SK-N-SH (cell line): ENCODE measurements around the gene SOX9. TPM values are rescaled to one million over a fixed set of nuclear protein-coding genes. Genes with fewer than 3 reads are reported as not detected.

Experiments
- CTCF ChIA-PET: fragments of 300-600, 350-600 bp; formaldehyde crosslinking; extraction: SDS; loops from one replicate; lab custom pipeline; 2021; lab: Yijun Ruan, JAX
- POLR2A ChIA-PET: fragments of 350-600 bp; sonication (Branson Sonifier 250); formaldehyde crosslinking; extraction: SDS; loops from one replicate; lab custom pipeline; 2020; ENCODE audit warnings: antibody characterized with exemption, inconsistent platforms; lab: Yijun Ruan, JAX
- DNase-seq: peaks from one replicate; pipeline ENCODE4 v3.0.0; 2012
- H2AFZ ChIP-seq: fragments of 200-600 bp; sonication (generic); 2 replicates; pipeline ENCODE4 v1.8.1; 2016; ENCODE audit warnings: antibody characterized with exemption, mild to moderate bottlenecking, low read depth
- H3F3A ChIP-seq: fragments of 200-600 bp; sonication (generic); replicated peaks from 2 replicates; pipeline ENCODE3; 2016; ENCODE audit warnings: antibody characterized with exemption, mild to moderate bottlenecking; ENCODE audit not compliant: insufficient read depth
- H3K27ac ChIP-seq, 2 experiments: fragments of 200-500 bp in 1 of 2; fragments of 200-600 bp in 1 of 2; sonication (Bioruptor generic) in 1 of 2; sonication (generic), shearing (Covaris generic) in 1 of 2; 2 replicates each; pipeline versions ENCODE4 v1.5.1 to v1.6.1; 2014 to 2016; ENCODE audit warnings: low read depth in 2 of 2, inconsistent platforms in 1 of 2, low read length in 1 of 2, mild to moderate bottlenecking in 1 of 2, mixed read lengths in 1 of 2
- H3K27me3 ChIP-seq: fragments of 200-600 bp; sonication (generic), shearing (Covaris generic); 2 replicates; pipeline ENCODE4 v1.6.1; 2016; ENCODE audit warnings: mixed run types; ENCODE audit not compliant: insufficient read depth
- H3K36me3 ChIP-seq, 2 experiments: fragments of 200-500 bp in 1 of 2; fragments of 200-600 bp in 1 of 2; sonication (Bioruptor generic) in 1 of 2; sonication (generic) in 1 of 2; replicated peaks in 1 of 2; 2 replicates each; pipeline versions ENCODE3 to v1.5.1; 2014 to 2016; ENCODE audit warnings: low read length in 1 of 2, mild to moderate bottlenecking in 1 of 2; ENCODE audit not compliant: insufficient read depth in 2 of 2, control insufficient read depth in 1 of 2
- H3K4me1 ChIP-seq, 2 experiments: fragments of 200-500 bp in 1 of 2; fragments of 200-600 bp in 1 of 2; sonication (Bioruptor generic) in 1 of 2; sonication (generic), shearing (Covaris generic) in 1 of 2; 2 replicates each; pipeline versions ENCODE4 v1.5.1 to v1.6.1; 2014 to 2016; ENCODE audit warnings: low read depth in 1 of 2, low read length in 1 of 2, mixed run types in 1 of 2; ENCODE audit not compliant: insufficient read depth in 2 of 2, control insufficient read depth in 1 of 2
- H3K4me2 ChIP-seq: fragments of 200-600 bp; sonication (generic), shearing (Covaris generic); 2 replicates; pipeline ENCODE4 v1.6.1; 2017; ENCODE audit warnings: mixed run types
- H3K4me3 ChIP-seq, 2 experiments: fragments of 200-500 bp in 1 of 2; fragments of 200-600 bp in 1 of 2; sonication (Bioruptor generic) in 1 of 2; sonication (generic), shearing (Covaris generic) in 1 of 2; 2 replicates each; pipeline versions ENCODE4 v1.5.1 to v1.8.1; 2014 to 2016; ENCODE audit warnings: low read depth in 2 of 2, inconsistent platforms in 1 of 2, low read length in 1 of 2, mild to moderate bottlenecking in 1 of 2, mixed read lengths in 1 of 2, moderate library complexity in 1 of 2
- H3K79me2 ChIP-seq: fragments of 200-600 bp; sonication (generic); 2 replicates; pipeline ENCODE4 v1.8.1; 2017; ENCODE audit warnings: mild to moderate bottlenecking; ENCODE audit not compliant: insufficient read depth
- H3K9ac ChIP-seq: fragments of 200-600 bp; sonication (generic); 2 replicates; pipeline ENCODE4 v1.6.1; 2017; ENCODE audit warnings: mixed run types
- H3K9me2 ChIP-seq: fragments of 200-600 bp; sonication (generic); 2 replicates; pipeline ENCODE4 v1.6.1; 2017; ENCODE audit warnings: mixed run types
- H3K9me3 ChIP-seq: fragments of 200-600 bp; sonication (generic); 2 replicates; pipeline ENCODE4 v1.6.1; 2017; ENCODE audit warnings: mixed run types, mild to moderate bottlenecking, moderate library complexity
- H4K20me1 ChIP-seq: fragments of 200-600 bp; sonication (generic); 2 replicates; pipeline ENCODE4 v1.6.1; 2017; ENCODE audit warnings: mild to moderate bottlenecking, mixed run types; ENCODE audit not compliant: insufficient read depth
- CHD2 ChIP-seq: fragments of 150-350 bp; IDR thresholded peaks from 2 replicates; pipeline ENCODE4 v1.6.1; 2018; ENCODE audit warnings: low read length; ENCODE audit not compliant: partially characterized antibody
- CTCF ChIP-seq: fragments of 200-600 bp; sonication (generic); IDR thresholded peaks from 2 replicates; pipeline ENCODE4 v1.6.1; 2017; ENCODE audit warnings: antibody characterized with exemption, mild to moderate bottlenecking, moderate library complexity
- EZH2phosphoT487 ChIP-seq: fragments of 200-600 bp; sonication (generic); IDR thresholded peaks from 2 replicates; pipeline ENCODE4 v1.6.1; 2017; ENCODE audit warnings: low read depth, mixed run types, mild to moderate bottlenecking, antibody characterized with exemption, moderate library complexity, borderline replicate concordance
- FOSL2 ChIP-seq: IDR thresholded peaks from 2 replicates; pipeline ENCODE4 v1.4.0; 2012; ENCODE audit warnings: low read depth, mild to moderate bottlenecking, moderate library complexity, borderline replicate concordance
- FOXJ3 ChIP-seq: sonication (generic); formaldehyde crosslinking; IDR thresholded peaks from 2 replicates; pipeline ENCODE4 v1.5.1; 2020; ENCODE audit warnings: mild to moderate bottlenecking, missing genetic modification reagents
- GABPA ChIP-seq: IDR thresholded peaks from 2 replicates; pipeline ENCODE4 v1.4.0; 2012; ENCODE audit warnings: low read depth, mild to moderate bottlenecking
- GATA2 ChIP-seq: sonication (generic); formaldehyde crosslinking; IDR thresholded peaks from 2 replicates; pipeline ENCODE4 v1.5.0; 2020; ENCODE audit warnings: mild to moderate bottlenecking, missing genetic modification reagents
- IRF3 ChIP-seq: fragments of 150-350 bp; IDR thresholded peaks from 2 replicates; pipeline ENCODE4 v1.6.1; 2016; ENCODE audit warnings: mild to moderate bottlenecking, low read depth, low read length
- MEF2A ChIP-seq: IDR thresholded peaks from 2 replicates; pipeline ENCODE4 v1.4.0; 2012; ENCODE audit warnings: low read depth, borderline replicate concordance
- MXI1 ChIP-seq: IDR thresholded peaks from 2 replicates; pipeline ENCODE4 v1.6.1; 2012; ENCODE audit warnings: mild to moderate bottlenecking, low read depth, low read length, improper control_type of control experiment
- NRF1 ChIP-seq: IDR thresholded peaks from 2 replicates; pipeline ENCODE4 v1.6.1; 2012; ENCODE audit warnings: low read depth, mild to moderate bottlenecking, low read length
- POLR2AphosphoS5 ChIP-seq: IDR thresholded peaks from 2 replicates; pipeline ENCODE4 v1.6.1; 2012; ENCODE audit warnings: low read depth, low read length
- RAD21 ChIP-seq: IDR thresholded peaks from 2 replicates; pipeline ENCODE4 v1.6.1; 2012; ENCODE audit warnings: mild to moderate bottlenecking, low read length
- RFX5 ChIP-seq: IDR thresholded peaks from 2 replicates; pipeline ENCODE4 v1.6.1; 2012; ENCODE audit warnings: mild to moderate bottlenecking, improper control_type of control experiment, low read length
- RXRA ChIP-seq: IDR thresholded peaks from 2 replicates; pipeline ENCODE4 v1.4.0; 2012; ENCODE audit warnings: low read depth, mild to moderate bottlenecking, borderline replicate concordance
- SIN3A ChIP-seq: IDR thresholded peaks from 2 replicates; pipeline ENCODE4 v1.6.1; 2012; ENCODE audit warnings: low read depth, mild to moderate bottlenecking, low read length, moderate library complexity, borderline replicate concordance
- SMC3 ChIP-seq: IDR thresholded peaks from 2 replicates; pipeline ENCODE4 v1.6.1; 2012; ENCODE audit warnings: low read depth, low read length, improper control_type of control experiment
- TAF1 ChIP-seq: IDR thresholded peaks from 2 replicates; pipeline ENCODE4 v1.6.1; 2012; ENCODE audit warnings: low read depth, mild to moderate bottlenecking, low read length, moderate library complexity, borderline replicate concordance
- TEAD4 ChIP-seq: IDR thresholded peaks from 2 replicates; pipeline ENCODE4 v1.4.0; 2012; ENCODE audit warnings: mild to moderate bottlenecking, borderline replicate concordance; ENCODE audit not compliant: insufficient read depth
- USF2 ChIP-seq: fragments of 150-350 bp; IDR thresholded peaks from 2 replicates; pipeline ENCODE4 v1.6.1; 2017; ENCODE audit warnings: antibody characterized with exemption, low read length, low read depth, borderline replicate concordance
- ZBTB33 ChIP-seq: IDR thresholded peaks from 2 replicates; pipeline ENCODE4 v1.4.0; 2012; ENCODE audit warnings: low read depth, borderline replicate concordance
- whole genome bisulfite sequencing: methylation state at CpG from one replicate; pipeline ENCODE4 v1.1.6; 2017; ENCODE audit warnings: low lambda C conversion rate; 5-methylcytosine and 5-hydroxymethylcytosine counted together
- polyA plus RNA-seq, 3 experiments: library from polyadenylated mRNA; depleted of rRNA; stranded (reverse); fragments of >200 nt; gene quantifications; 2 replicates each; pipeline ENCODE4 v1.2.3, GENCODE V29; 2012
- TF ChIP-seq, protein P1 (sequence below): IDR thresholded peaks from 2 replicates; pipeline ENCODE4 v1.4.0; 2012; ENCODE audit warnings: low read depth
- TF ChIP-seq, protein P2 (sequence below): IDR thresholded peaks from 2 replicates; pipeline ENCODE4; 2012

The SOX9 gene
- polyA plus RNA-seq, 1 of the 3 experiments (the other 2 are of a cell fraction) = 35.3 TPM

GRCh38 chr17:72128039-72128438 is 7.2 kb downstream of the SOX9 start (continued):
- TF ChIP-seq FOSL2 = no peak
- no peak for TF ChIP-seq MXI1
- TF ChIP-seq RFX5 = no peak
- TF ChIP-seq, protein P1, sequence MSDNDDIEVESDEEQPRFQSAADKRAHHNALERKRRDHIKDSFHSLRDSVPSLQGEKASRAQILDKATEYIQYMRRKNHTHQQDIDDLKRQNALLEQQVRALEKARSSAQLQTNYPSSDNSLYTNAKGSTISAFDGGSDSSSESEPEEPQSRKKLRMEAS = no peak
- TF ChIP-seq FOXJ3 = no peak
- no peak for TF ChIP-seq GABPA
- TF ChIP-seq RAD21 = no peak
- TF ChIP-seq, all 33 proteins: peak for 0

- no peaks in the 10 kb centered on the region for H3K27me3 ChIP-seq
- WGBS = 53% methylated on average over 7 of the region's 7 CpGs
- H3K4me2 ChIP-seq = peak overlapping the region; percentile 38
- H3K27ac ChIP-seq = peak overlapping the region in 1 of 2 experiments; percentile 61; a peak in 1 of 4 replicates
- H3K9ac ChIP-seq = no peak overlapping the region
- H3K36me3 ChIP-seq = no peaks in the 10 kb centered on the region
- CTCF ChIA-PET = interaction anchor here (1.6 kb wide), 1 partner anchor 14 kb away, joined by 3 read pairs; the partner anchor contains the start of gene SOX9
- H3K4me1 ChIP-seq = peaks cover 0 to 27% of the 10 kb centered on the region in 2 experiments; a peak in 3 of 4 replicates
- H4K20me1 ChIP-seq = no peaks in the 10 kb centered on the region
- H3K4me3 ChIP-seq = no peak overlapping the region
- no peaks in the 10 kb centered on the region for H3K79me2 ChIP-seq
- POLR2A ChIA-PET = no interaction called here
- no peaks in the 10 kb centered on the region for H3K9me3 ChIP-seq
- no peaks in the 10 kb centered on the region for H3K9me2 ChIP-seq
- H2AFZ ChIP-seq = no peak overlapping the region
- H3F3A ChIP-seq = peaks cover 14% of the 10 kb centered on the region
- no peak for DNase-seq
- TF ChIP-seq TAF1 (0 out of 2 replicates have a peak, but pooled peaks have one; percentile 10), SIN3A (no peak), GATA2 (CRISPR knock-in tag) (no peak), TEAD4 (peak; percentile 59; the same call in 1 of the 2 replicates), RAD21 (no peak), NRF1 (no peak), IRF3 (no peak), POLR2AphosphoS5 (peak; percentile 27; the same call in 1 of the 2 replicates), ZBTB33 (0 out of 2 replicates have a peak, but pooled peaks have one; percentile 25), RXRA (peak; percentile 83), CHD2 (no peak), MXI1 (no peak), SMC3 (no peak), MEF2A (no peak), EZH2phosphoT487 (no peak), USF2 (no peak), CTCF (no peak)
- TF ChIP-seq, protein P2, sequence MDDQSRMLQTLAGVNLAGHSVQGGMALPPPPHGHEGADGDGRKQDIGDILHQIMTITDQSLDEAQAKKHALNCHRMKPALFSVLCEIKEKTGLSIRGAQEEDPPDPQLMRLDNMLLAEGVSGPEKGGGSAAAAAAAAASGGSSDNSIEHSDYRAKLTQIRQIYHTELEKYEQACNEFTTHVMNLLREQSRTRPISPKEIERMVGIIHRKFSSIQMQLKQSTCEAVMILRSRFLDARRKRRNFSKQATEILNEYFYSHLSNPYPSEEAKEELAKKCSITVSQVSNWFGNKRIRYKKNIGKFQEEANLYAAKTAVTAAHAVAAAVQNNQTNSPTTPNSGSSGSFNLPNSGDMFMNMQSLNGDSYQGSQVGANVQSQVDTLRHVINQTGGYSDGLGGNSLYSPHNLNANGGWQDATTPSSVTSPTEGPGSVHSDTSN = peak; percentile 90
Observed at GRCh38 chr17:72134608-72135394, 14.0 kb downstream of the SOX9 start.
